HCT116 (cell line): ENCODE results near the gene STPG3. TPM values are rescaled to one million over a fixed set of nuclear protein-coding genes. Genes with fewer than 3 reads are reported as not detected.
A peak's percentile ranks its signal among the peaks of the same experiment; 100 is the strongest.

Experiments
- ATAC-seq: fragments of 200-7000 bp; cut with Tn5 transposase; 2 replicates; pipeline ENCODE4 v1.9.1; 2020; ENCODE audit warnings: mild to moderate bottlenecking, moderate library complexity
- BruUV-seq: library from RNA; stranded (reverse); fragments of 400-500 nt; replicated peaks from 2 replicates; lab custom pipeline; 2021; lab: Mats Ljungman, UMichigan
- CTCF ChIA-PET: fragments of 300-600 bp; sonication (Branson Sonifier 250); formaldehyde crosslinking; loops from one replicate; lab custom pipeline; 2021; ENCODE audit warnings: antibody characterized with exemption; lab: Charles Lee
- POLR2A ChIA-PET: fragments of 300-600, 350-600 bp; sonication (Branson Sonifier 250); formaldehyde crosslinking; loops from one replicate; lab custom pipeline; 2021; ENCODE audit warnings: antibody characterized with exemption; lab: Charles Lee
- RAD21 ChIA-PET, 2 experiments: fragments of 300-600 bp; sonication (Branson Sonifier 250); formaldehyde crosslinking; loops; one replicate each; lab custom pipeline; 2023; ENCODE audit warnings: low total read pairs in 2 of 2; ENCODE audit not compliant: uncharacterized antibody in 2 of 2, unreplicated experiment in 2 of 2, low non-redundant PET in 1 of 2; lab: Charles Lee
- DNase-seq: peaks from one replicate; pipeline ENCODE4 v3.0.0-alpha.2; 2010; ENCODE audit warnings: low read depth, low spot score
- H2AFZ ChIP-seq: fragments of 200-600 bp; shearing (Covaris generic), sonication (generic); 2 replicates; pipeline ENCODE4 v1.6.1; 2017; ENCODE audit warnings: low read depth, mixed run types, mixed read lengths, antibody characterized with exemption, low read length; ENCODE audit not compliant: poor library complexity, severe bottlenecking
- H3K27ac ChIP-seq: 2 replicates; pipeline ENCODE4 v1.5.1; 2012; ENCODE audit warnings: low read depth, low read length
- H3K27me3 ChIP-seq: fragments of 200-600 bp; sonication (generic); 2 replicates; pipeline ENCODE4 v1.6.1; 2016; ENCODE audit warnings: mixed run types, low read length, mixed read lengths; ENCODE audit not compliant: insufficient read depth
- H3K36me3 ChIP-seq, 2 experiments: fragments of 200-500 bp in 1 of 2; fragments of 200-600 bp in 1 of 2; sonication (Bioruptor generic) in 1 of 2; sonication (generic) in 1 of 2; 2 replicates each; pipeline versions ENCODE4 v1.5.1 to v1.6.1; 2014 to 2016; ENCODE audit warnings: low read length in 2 of 2, inconsistent platforms in 1 of 2, mixed read lengths in 1 of 2, mixed run types in 1 of 2; ENCODE audit not compliant: insufficient read depth in 2 of 2, control insufficient read depth in 1 of 2
- H3K4me1 ChIP-seq, 2 experiments: fragments of 200-600 bp in 1 of 2; sonication (generic) in 1 of 2; 2 replicates each; pipeline versions ENCODE4 v1.5.1 to v1.6.1; 2012 to 2017; ENCODE audit warnings: low read length in 2 of 2, inconsistent platforms in 1 of 2, mild to moderate bottlenecking in 1 of 2, mixed read lengths in 1 of 2, mixed run types in 1 of 2, moderate library complexity in 1 of 2; ENCODE audit not compliant: insufficient read depth in 2 of 2, control insufficient read depth in 1 of 2
- H3K4me2 ChIP-seq: fragments of 200-600 bp; sonication (generic); 2 replicates; pipeline ENCODE4 v1.6.1; 2017; ENCODE audit warnings: mixed run types, low read length, mixed read lengths
- H3K4me3 ChIP-seq, 2 experiments: fragments of 200-600 bp in 1 of 2; sonication (generic) in 1 of 2; replicated peaks in 1 of 2; 2 replicates each; pipeline ENCODE4 v1.5.1; 2011 to 2016; ENCODE audit warnings: low read length in 2 of 2, control low read depth in 1 of 2, low read depth in 1 of 2, mild to moderate bottlenecking in 1 of 2, mixed read lengths in 1 of 2, mixed run types in 1 of 2
- H3K79me2 ChIP-seq: fragments of 200-600 bp; sonication (generic); 2 replicates; pipeline ENCODE4 v1.6.1; 2017; ENCODE audit warnings: mild to moderate bottlenecking, mixed run types, low read length, moderate library complexity, mixed read lengths; ENCODE audit not compliant: insufficient read depth
- H3K9ac ChIP-seq: fragments of 200-600 bp; sonication (generic); 2 replicates; pipeline ENCODE4 v1.6.1; 2016; ENCODE audit warnings: low read length, mixed read lengths
- H3K9me2 ChIP-seq: fragments of 200-600 bp; sonication (generic), shearing (Covaris generic); 2 replicates; pipeline ENCODE4 v1.6.1; 2017; ENCODE audit warnings: mixed run types, mild to moderate bottlenecking, moderate library complexity; ENCODE audit not compliant: insufficient read depth
- H3K9me3 ChIP-seq, 2 experiments: fragments of 200-500 bp in 1 of 2; fragments of 200-600 bp in 1 of 2; sonication (Bioruptor generic) in 1 of 2; sonication (generic) in 1 of 2; 2 replicates each; pipeline ENCODE4 v1.6.1; 2014 to 2017; ENCODE audit warnings: low read length in 2 of 2, mixed read lengths in 2 of 2, inconsistent platforms in 1 of 2, low read depth in 1 of 2, mild to moderate bottlenecking in 1 of 2, mixed run types in 1 of 2, moderate library complexity in 1 of 2; ENCODE audit not compliant: control insufficient read depth in 1 of 2, insufficient read depth in 1 of 2
- H4K20me1 ChIP-seq: fragments of 200-600 bp; sonication (generic), shearing (Covaris generic); 2 replicates; pipeline ENCODE4 v1.6.1; 2017; ENCODE audit warnings: mixed run types, mild to moderate bottlenecking, moderate library complexity; ENCODE audit not compliant: insufficient read depth
- ATF3 ChIP-seq: IDR thresholded peaks from 2 replicates; pipeline ENCODE4 v1.6.1; 2012
- EGR1 ChIP-seq: IDR thresholded peaks from 2 replicates; pipeline ENCODE4 v1.6.1; 2012; ENCODE audit warnings: low read depth
- FOSL1 ChIP-seq: IDR thresholded peaks from 2 replicates; pipeline ENCODE4 v1.6.1; 2012; ENCODE audit warnings: low read depth
- RAD21 ChIP-seq: IDR thresholded peaks from 2 replicates; pipeline ENCODE4 v1.6.1; 2012; ENCODE audit warnings: low read depth, mild to moderate bottlenecking
- SRF ChIP-seq: IDR thresholded peaks from 2 replicates; pipeline ENCODE4 v1.6.1; 2012; ENCODE audit warnings: low read depth
- ZFX ChIP-seq: fragments of 450-650 bp; IDR thresholded peaks from 2 replicates; pipeline ENCODE4 v1.6.1; 2017
- intact Hi-C: fragments of 100-400 bp; cut with micrococcal nuclease; formaldehyde crosslinking; loops from 2 replicates; pipeline ENCODE4 v1.10.0; 2022
- total RNA-seq: library from RNA; stranded (reverse); gene quantifications from one replicate; pipeline ENCODE4 v1.2.1, GENCODE V29; 2021; ENCODE audit not compliant: unreplicated experiment
- TF ChIP-seq, protein P1 (sequence below), 3 experiments: fragments of 200-600 bp in 1 of 3; sonication (generic) in 1 of 3; IDR thresholded peaks in 2 of 3; conservative IDR thresholded peaks in 1 of 3; 2 replicates each; pipeline ENCODE4 v1.5.1; 2012 to 2017; ENCODE audit warnings: low read depth in 2 of 3, low read length in 2 of 3, antibody characterized with exemption in 1 of 3, borderline replicate concordance in 1 of 3, control low read depth in 1 of 3, mild to moderate bottlenecking in 1 of 3, mixed read lengths in 1 of 3, mixed run types in 1 of 3, moderate library complexity in 1 of 3; ENCODE audit not compliant: insufficient read depth in 1 of 3

The STPG3 gene
- total RNA-seq, 1 experiment from 2014 or later: not detected

- no peaks in the 10 kb centered on the region for H3K9me2 ChIP-seq
- H3K9me3 ChIP-seq: no peaks in the 10 kb centered on the region
- H3K4me3 ChIP-seq: no peak overlapping the region
- intact Hi-C loops: no loop called here
- DNase-seq: no peak
- RAD21 ChIA-PET: no interaction called here
- H3K36me3 ChIP-seq: no peaks in the 10 kb centered on the region
- H3K27me3 ChIP-seq: no peaks in the 10 kb centered on the region
- ATAC-seq: no peak
- BruUV-seq: no TSS peak
- H3K9ac ChIP-seq: no peak overlapping the region
- H3K27ac ChIP-seq: no peak overlapping the region
- peak overlapping the region; percentile 79; the same call in 1 of the 2 replicates for H3K4me2 ChIP-seq
- H4K20me1 ChIP-seq: no peaks in the 10 kb centered on the region
- TF ChIP-seq ATF3 (no peak), RAD21 (no peak), SRF (no peak), FOSL1 (no peak), EGR1 (no peak), ZFX (no peak)
- TF ChIP-seq, protein P1, sequence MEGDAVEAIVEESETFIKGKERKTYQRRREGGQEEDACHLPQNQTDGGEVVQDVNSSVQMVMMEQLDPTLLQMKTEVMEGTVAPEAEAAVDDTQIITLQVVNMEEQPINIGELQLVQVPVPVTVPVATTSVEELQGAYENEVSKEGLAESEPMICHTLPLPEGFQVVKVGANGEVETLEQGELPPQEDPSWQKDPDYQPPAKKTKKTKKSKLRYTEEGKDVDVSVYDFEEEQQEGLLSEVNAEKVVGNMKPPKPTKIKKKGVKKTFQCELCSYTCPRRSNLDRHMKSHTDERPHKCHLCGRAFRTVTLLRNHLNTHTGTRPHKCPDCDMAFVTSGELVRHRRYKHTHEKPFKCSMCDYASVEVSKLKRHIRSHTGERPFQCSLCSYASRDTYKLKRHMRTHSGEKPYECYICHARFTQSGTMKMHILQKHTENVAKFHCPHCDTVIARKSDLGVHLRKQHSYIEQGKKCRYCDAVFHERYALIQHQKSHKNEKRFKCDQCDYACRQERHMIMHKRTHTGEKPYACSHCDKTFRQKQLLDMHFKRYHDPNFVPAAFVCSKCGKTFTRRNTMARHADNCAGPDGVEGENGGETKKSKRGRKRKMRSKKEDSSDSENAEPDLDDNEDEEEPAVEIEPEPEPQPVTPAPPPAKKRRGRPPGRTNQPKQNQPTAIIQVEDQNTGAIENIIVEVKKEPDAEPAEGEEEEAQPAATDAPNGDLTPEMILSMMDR (IDR thresholded peaks at IDR 0.05 in 2 of 3, conservative IDR thresholded peaks at IDR 0.05 in 1 of 3; ENCODE audit: borderline replicate concordance in 1 of 3, insufficient read depth in 1 of 3, low read depth in 2 of 3, low read length in 2 of 3): no peak
- TF ChIP-seq, all 23 proteins: peak for 0
- ChIA-PET POLR2A (interaction anchor here (1.0 to 1.3 kb wide), 3 partner anchors 8 to 149 kb away, joined by 3 to 4 read pairs (median 4); partner anchors contain the start of genes MAN1B1 and RNF224), CTCF (interaction anchor here (1.0 to 2.8 kb wide), 10 partner anchors 9 to 189 kb away, joined by 3 to 43 read pairs (median 8); partner anchors contain the start of genes ANAPC2, CYSRT1, NPDC1 and RNF224)
- Histone ChIP-seq H2AFZ (no peak overlapping the region), H3K79me2 (peaks cover 15% of the 10 kb centered on the region), H3K4me1 (peaks cover 23 to 39% of the 10 kb centered on the region in 2 experiments)
Measured at GRCh38 chr9:137235424-137236237, 15.5 kb upstream of the STPG3 start.
